DND-41 (cell line): Measurements from ENCODE around the gene ZNF621.

ENCODE experiments used
- CTCF ChIP-seq: IDR thresholded peaks from 2 replicates; pipeline ENCODE4 v1.5.1; 2012; ENCODE audit warnings: borderline replicate concordance, low read length, moderate library complexity, mild to moderate bottlenecking; ENCODE audit not compliant: poor library complexity, severe bottlenecking; ENCODE audit errors: extremely low read depth
- EZH2 ChIP-seq: IDR thresholded peaks from 3 replicates; pipeline ENCODE4 v1.6.1; 2012; ENCODE audit warnings: borderline replicate concordance, low read depth, mild to moderate bottlenecking, moderate library complexity, low read length, inconsistent platforms; ENCODE audit not compliant: severe bottlenecking

GRCh38 chr3:40581166-40581565, 56.4 kb downstream of the ZNF621 start:
- TF ChIP-seq CTCF: no peak
- TF ChIP-seq EZH2: no peak
